ENCODE data around the gene IRAG1. TPM values are rescaled to one million over a fixed set of nuclear protein-coding genes. Genes with fewer than 3 reads are reported as not detected.

The IRAG1 gene
- total RNA-seq, 1 donor from 2014 or later, result 0.54 TPM

GRCh38 chr11:10669258-10670033 lies 24.1 kb downstream of the IRAG1 start:
- no peaks in the 10 kb centered on the region for H3K36me3 ChIP-seq (ENCODE audit: control insufficient read depth, insufficient read depth, low read length)
- no peak for TF ChIP-seq CTCF (IDR thresholded peaks at IDR 0.05; ENCODE audit: insufficient read depth, low read length, poor library complexity, severe bottlenecking)
- no peak overlapping the region for H3K4me3 ChIP-seq (ENCODE audit: low read depth, low read length)
- DNase-seq (ENCODE audit: low read depth), result no peak
- no peaks in the 10 kb centered on the region for H3K27me3 ChIP-seq (ENCODE audit: control insufficient read depth, insufficient read depth, low read length)

- no peak for DNase-seq (ENCODE audit: low read depth)
- H3K4me3 ChIP-seq (ENCODE audit: low read depth, low read length), result no peak overlapping the region
- no peak for TF ChIP-seq CTCF (IDR thresholded peaks at IDR 0.05; ENCODE audit: insufficient read depth, low read length, poor library complexity, severe bottlenecking)
- no peaks in the 10 kb centered on the region for H3K27me3 ChIP-seq (ENCODE audit: control insufficient read depth, insufficient read depth, low read length)
- no peaks in the 10 kb centered on the region for H3K36me3 ChIP-seq (ENCODE audit: control insufficient read depth, insufficient read depth, low read length)
Observed at GRCh38 chr11:10667521-10667885, 26.1 kb downstream of the IRAG1 start.

GRCh38 chr11:10666556-10667520 lies 26.7 kb downstream of the IRAG1 start:
- H3K4me3 ChIP-seq (ENCODE audit: low read depth, low read length), result no peak overlapping the region
- TF ChIP-seq CTCF (IDR thresholded peaks at IDR 0.05; ENCODE audit: insufficient read depth, low read length, poor library complexity, severe bottlenecking), result no peak
- H3K36me3 ChIP-seq (ENCODE audit: control insufficient read depth, insufficient read depth, low read length), result no peaks in the 10 kb centered on the region
- DNase-seq (ENCODE audit: low read depth), result no peak
- H3K27me3 ChIP-seq (ENCODE audit: control insufficient read depth, insufficient read depth, low read length), result no peaks in the 10 kb centered on the region

GRCh38 chr11:10664496-10664895 lies 29.1 kb downstream of the IRAG1 start:
- H3K27me3 ChIP-seq (ENCODE audit: control insufficient read depth, insufficient read depth, low read length), result no peaks in the 10 kb centered on the region
- no peaks in the 10 kb centered on the region for H3K36me3 ChIP-seq (ENCODE audit: control insufficient read depth, insufficient read depth, low read length)
- no peak for DNase-seq (ENCODE audit: low read depth)
- no peak for TF ChIP-seq CTCF (IDR thresholded peaks at IDR 0.05; ENCODE audit: insufficient read depth, low read length, poor library complexity, severe bottlenecking)
- no peak overlapping the region for H3K4me3 ChIP-seq (ENCODE audit: low read depth, low read length)

- no peak for DNase-seq (ENCODE audit: low read depth)
- Histone ChIP-seq H3K27me3 (ENCODE audit: control insufficient read depth, insufficient read depth, low read length) (no peaks in the 10 kb centered on the region), H3K36me3 (ENCODE audit: control insufficient read depth, insufficient read depth, low read length) (no peaks in the 10 kb centered on the region), H3K4me3 (ENCODE audit: low read depth, low read length) (no peak overlapping the region)
- TF ChIP-seq CTCF (IDR thresholded peaks at IDR 0.05; ENCODE audit: insufficient read depth, low read length, poor library complexity, severe bottlenecking), result no peak
Observed at GRCh38 chr11:10663990-10664389, 29.6 kb downstream of the IRAG1 start.
